ENCODE data around the gene GNB2.
A peak's percentile ranks its signal among the peaks of the same experiment; 100 is the strongest.

The GNB2 gene

DNA sequence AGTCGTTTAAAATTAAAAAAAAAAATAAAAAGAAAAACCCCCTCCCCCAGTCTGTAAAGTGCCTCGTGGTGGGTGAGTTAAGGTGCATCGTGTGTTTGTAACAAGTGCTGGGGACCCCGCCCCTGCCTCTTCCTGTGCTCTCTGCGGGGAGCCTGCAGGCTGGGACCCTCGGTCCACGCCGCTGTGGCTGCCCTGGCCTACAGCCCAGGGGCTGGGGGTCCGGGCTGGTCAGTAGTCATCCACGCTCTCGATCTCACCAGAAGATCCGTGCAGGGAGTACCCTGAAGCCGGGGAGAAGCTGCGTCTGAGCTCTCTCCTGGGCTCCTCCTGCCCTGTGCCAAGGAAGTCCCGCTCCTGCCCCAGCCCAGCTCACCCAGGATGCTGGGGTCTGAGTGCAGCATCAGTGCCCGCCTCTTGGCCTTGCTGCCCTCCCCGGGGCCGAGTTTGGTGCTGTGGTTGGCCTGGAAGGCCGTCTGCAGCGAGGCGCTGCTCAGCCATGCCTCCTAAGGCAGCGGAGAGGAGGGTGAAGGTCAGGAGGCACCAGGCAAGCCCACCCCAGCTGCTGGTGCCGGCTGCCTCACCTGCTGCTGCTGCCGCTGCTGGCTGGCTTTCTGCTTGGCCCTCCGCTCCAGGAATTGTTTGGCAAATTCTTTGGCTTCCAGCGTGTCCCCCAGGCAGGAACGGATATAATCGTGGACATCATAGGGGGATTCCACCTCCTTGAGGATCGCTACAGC lies 8.1 kb downstream of the GNB2 start:
- no peak for DNase-seq (ENCODE audit: low read depth)

DNA sequence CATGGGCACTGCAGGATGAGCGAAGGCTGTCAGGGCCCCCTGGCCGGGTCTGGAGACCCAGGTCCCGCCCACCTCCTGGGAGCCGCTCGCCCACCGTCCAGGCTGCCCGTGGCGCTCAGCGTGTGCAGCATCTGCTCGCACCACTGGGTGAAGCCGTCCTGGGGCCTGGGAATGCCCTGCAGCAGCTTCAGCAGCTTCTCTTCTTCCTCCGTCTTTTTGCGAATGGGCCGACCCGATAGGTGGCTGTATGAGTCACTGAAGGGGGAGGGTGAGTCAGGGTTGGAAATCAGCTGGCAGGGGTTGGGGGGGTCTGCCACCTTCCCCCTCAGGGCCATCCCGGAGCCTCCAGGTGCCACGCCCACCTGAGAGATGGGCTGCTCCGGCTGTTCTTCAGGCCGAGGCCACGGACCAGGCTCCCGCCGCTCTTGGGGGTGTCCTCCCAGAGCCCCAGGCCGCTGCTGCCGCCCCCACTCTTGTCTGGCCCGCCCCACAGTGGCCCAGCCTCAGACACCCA lies 8.7 kb downstream of the GNB2 start:
- DNase-seq (ENCODE audit: low read depth): peak; percentile 34

DNA sequence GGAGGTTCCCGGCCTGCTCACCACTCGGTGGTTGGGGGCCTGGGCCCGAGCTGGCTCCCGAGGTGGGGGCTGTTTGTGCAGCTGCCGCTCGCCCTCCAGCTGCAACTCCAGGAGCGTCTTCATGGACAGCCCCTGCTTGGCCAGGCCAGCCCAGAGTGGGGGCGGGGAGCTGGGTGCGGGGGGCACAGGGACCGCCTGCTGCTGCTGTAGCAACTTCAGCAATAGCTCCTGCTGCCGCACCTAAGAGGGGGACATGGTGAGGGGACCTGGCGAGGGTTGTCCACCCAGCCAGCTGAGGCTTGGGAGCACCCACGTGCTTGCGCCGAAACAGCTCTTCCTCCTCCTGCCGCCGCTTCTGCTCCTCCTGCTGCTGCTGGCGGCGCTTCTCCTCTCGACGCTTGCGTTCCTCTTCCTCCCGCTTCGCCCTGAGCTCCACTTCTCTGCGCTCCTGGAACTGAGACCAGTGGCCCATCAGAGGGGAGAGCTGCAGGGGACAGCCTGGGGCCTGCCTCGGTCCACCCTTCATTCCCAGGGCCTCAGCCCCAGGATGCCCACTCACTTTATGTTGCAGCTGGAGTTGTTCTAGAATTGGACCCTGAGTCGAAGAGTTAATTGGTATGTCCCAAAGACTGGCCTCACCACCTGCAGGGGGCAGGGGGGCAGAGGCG lies 9.6 kb downstream of the GNB2 start:
- no peak for DNase-seq (ENCODE audit: low read depth)

DNA sequence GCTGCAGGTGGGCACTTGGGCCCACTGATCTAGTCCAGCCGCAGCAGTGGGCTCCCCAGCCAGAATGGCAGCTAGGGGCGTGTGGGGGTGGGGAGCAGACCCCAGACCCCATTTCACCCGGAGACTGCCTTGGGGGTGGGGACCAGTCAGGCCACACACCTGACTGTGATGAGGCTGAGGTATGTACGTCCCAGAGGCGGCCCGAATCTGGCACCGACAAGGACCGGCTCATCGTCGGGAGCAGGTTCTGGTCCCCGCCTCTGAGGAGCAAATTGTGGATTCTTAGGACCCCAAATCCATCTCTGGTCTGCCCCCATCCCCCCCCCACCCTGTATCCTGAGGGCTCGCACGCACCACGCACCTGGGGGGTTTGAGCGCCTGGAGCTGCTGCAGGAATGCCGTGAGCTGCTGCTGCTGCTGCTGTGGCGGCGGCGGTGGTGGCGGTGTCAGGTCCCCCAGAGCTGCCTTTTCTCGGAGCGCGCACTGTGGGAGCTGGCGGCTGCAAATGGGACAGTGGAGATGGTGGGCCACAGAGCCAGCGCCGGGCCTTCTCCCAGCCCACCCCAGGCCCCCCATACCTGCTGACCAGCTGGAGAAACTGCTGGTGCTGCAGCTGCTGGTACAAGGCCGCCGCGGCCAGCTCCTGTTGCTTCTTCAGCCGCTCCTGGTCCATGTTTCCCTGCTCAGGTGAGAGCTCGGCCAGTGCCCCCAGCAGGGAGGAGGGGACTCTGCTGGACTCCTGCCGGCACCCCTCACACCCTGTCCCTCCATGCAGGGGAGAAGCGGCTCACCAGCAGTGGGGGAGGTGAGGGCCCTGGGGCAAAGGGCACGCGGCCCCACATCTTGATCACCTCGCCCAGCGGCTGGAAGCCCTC lies 10.4 kb downstream of the GNB2 start:
- DNase-seq (ENCODE audit: low read depth): no peak

DNA sequence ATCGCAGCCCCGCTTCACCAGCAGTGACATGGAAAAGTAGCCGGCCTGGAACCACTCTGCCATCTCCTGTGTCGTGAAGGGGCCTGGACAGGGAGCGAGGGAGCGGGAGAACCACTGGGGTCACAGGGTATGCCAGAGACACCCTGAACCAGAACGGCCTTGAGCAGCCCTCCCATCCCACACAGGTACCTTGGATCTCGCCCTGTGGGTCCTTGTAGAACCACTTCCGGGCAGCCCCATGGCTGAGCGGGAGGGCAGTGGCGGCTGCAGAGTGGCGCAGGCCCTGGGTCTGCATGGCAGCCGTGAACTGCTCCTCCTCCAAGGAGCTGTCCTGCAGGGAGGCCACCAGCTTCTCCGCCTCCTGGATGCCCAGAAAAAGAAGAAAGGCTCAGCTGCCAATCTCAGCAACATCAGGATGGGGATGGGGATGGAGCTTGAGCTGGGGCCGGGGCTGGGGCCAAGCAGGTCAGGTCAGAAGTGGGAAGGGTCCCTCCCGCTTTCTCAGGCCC lies 11.0 kb downstream of the GNB2 start:
- DNase-seq (ENCODE audit: low read depth): no peak

DNA sequence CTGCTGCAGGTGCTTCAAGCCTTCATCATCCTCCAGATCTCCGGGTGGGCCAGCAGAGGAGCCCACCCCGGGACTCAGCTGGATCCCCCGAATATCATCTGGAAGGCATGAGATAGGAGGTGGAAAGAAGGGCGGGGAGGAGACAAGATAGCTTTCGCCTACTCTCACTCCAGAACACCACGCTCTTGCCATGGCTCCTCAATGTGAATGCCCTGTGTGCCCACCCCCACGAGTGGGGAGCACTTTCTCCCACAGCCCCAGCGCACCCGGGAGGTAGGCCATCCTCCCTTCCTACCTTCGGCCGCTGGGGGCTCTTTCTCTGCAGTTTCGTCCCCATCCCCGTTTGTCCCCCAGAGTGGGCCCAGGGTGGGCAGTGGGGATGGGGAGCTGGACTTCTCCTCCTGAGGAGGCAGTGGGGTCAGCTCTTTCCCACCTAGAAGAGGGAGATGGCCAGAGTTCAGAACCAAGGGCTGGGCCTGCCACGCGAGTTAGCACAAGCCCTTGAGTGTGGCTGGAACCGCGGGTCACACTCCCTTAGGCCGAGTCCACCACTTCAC lies 11.6 kb downstream of the GNB2 start:
- DNase-seq (ENCODE audit: low read depth): no peak

DNA sequence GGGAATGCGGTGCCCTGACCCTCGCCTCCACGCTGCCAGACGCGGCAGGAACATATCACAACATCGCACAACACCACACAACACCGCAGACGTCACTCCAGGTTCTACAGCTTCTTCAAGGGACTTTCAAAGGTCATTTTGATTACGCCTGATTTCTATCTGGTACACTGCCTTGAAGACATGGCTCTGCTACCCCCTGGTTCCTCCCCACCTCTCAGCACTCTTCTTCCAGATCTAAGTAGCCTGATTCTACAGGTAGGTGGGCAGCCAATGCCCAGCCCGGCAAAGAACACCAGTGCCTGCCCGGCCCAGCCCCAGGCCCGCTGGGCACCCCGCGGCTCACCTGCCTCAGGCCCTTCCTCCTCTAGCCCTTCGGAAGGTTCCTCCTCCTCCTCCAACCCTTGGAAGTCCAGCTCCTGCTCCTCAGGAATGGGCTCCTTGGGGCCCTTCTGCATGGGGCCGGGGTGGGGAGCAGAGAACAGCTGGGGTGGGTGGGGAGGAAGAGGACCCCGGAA lies 12.1 kb downstream of the GNB2 start:
- no peak for DNase-seq (ENCODE audit: low read depth)

DNA sequence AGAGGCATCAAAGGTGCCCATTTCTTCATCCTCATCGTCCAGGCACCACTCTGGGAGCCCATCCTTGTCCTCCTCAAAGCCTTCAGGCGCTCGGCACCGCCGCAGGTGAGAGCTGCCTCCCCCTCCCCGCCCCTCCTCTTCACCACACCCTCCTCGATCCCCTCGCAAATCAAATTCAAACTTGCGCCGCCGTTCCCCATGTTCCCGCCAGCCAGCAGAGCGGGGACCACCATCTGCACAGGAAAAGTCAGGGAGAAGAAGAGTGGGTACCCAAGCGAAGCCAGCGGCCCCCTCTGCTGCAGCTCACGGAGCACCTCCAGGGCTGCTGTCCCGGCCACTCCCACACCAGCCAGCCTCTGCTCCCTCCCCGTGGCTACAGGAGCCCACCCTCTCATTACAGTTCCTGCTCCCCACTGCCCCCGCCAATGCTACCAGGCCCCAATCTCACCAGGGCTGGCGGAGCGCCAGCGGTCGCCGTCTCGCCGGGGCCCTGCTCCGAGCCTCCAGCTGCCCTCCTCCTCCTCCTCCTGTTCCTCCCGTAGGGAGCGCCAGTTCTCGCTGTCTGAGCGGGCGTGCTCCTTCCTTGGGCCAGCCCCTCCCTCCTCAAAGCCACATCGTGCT lies 12.8 kb downstream of the GNB2 start:
- no peak for DNase-seq (ENCODE audit: low read depth)

DNA sequence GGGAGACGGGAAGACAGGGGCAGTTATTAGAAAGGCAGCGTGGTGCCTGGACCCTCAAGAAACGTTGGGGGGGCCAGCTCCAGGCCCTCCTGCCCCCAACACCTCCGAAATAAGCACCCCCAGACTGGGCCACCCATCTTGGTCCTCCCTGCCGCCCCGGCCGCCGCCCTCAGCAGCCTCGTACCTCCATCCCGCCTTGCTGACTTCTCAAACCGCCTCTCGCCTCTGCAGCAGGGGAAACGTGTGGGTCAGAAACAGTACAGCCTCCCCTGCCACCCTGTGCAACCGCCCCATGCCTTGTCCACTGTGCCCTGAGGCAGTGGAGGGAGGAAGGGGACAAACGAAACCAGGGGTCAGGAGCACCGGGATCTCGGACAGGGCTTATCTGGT lies 13.3 kb downstream of the GNB2 start:
- no peak for DNase-seq (ENCODE audit: low read depth)

DNA sequence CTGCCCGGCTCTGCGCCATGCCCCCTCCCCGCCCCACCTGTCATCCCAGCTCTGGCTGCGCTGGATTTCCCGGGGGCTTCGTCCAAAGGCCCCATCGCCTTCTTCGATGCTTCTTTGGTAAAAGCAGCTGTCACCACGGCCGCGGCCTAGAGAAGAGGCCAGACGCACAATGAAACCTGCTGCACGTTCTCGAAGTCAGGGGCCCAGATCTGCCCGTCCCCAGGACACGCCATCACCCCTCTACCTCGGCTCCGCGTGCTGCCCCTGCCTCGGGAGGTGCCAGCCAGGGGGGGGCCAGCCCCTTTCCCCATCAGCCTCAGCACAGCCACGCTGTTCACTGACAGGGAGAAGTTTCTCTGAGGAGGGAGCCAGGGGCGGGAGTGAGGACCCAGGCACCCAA lies 13.7 kb downstream of the GNB2 start:
- DNase-seq (ENCODE audit: low read depth): no peak

DNA sequence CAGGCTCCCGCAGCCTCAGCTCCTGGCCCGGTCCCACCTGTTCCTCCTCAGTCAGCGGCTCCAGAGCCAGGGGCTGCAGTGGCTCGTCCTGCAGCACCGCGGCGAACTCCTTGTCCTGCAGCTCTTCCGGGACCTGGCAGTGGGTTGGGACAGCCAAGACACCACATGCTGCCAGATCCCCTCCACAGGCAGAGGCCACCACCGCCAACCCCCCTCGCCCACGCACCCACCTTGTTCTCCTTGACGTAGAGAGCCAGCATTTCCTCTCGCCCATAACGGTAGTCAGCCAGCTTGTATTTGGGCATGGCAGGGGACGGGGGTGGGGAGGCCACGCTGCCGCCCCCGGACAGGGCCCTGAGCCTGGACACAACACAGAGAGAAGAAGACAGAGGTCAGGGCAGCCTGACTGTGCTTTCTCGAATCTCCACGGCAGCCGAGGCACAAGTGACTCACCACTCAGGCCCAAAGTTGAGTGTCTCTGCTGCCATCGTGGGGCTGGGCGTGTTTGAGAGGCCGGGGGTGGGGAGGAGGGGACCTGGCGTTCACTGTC lies 14.3 kb downstream of the GNB2 start:
- no peak for DNase-seq (ENCODE audit: low read depth)

DNA sequence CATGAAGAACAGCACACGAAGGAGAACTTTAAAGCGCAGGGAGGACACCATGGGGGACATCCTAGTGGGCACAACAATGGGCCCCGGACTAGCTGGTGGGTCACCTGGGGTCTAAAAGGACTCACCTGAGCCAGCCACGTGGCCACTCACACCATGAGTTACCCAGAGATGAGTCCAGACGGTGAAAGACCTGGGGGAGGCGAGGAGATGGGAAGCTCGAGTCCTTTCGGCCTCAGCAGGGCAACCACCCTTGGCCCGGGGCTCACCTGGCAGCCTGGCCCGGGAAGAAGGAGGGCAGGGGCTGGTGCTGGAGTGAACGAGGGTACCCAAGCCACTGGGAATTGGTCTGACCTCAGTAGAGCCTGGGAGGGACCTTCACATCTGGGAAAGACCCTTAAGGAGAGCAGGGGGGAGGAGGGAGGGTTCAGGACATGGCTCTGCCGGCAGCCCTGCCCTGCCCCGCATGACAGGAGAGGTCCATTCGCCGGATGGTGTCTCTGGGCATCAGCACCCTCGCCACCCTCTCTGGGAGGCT lies 14.9 kb downstream of the GNB2 start:
- DNase-seq (ENCODE audit: low read depth): no peak

DNA sequence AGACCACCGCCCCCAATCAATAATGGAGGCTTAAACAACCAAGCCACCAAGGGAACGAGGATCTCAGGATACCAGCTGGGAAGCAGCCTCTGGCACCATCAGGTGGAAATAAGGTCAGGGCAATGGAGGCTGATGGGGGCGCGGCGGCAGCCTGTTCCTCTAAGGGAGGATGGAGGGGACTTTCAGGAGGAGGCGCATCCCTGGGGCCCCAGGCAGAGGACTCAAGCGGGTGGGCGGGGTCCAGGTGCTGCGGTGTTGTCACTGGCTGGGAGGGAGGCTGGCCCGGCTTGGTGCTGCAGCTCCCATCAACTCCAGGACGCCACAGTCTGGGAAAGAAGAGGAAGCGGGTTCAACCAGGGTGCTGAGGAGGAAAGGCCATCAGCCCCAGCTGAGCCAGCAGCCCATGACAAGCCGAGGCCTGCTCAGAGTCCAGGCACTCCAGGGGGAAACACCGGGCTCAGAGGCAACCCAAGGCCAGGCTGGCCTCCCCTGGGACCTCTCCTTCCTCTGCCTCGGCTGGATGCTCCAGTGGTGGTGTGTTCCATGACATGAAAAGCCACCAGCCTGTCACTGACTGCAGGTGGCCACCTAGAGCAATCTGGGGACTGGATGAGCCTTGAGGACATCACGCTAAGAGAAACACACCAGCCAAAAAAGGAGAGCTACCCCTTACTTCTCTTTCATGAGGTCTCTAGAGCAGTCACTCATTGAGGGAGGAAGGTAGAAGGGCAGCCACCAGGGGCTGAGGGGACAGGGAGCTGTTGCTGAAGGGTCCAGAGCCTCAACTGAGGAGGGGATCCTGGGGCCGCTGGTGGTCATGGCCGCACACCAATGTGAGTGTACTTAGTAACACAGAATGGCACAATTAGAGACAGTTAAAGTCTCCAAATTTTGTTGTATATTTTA lies 15.9 kb downstream of the GNB2 start:
- DNase-seq (ENCODE audit: low read depth): no peak

DNA sequence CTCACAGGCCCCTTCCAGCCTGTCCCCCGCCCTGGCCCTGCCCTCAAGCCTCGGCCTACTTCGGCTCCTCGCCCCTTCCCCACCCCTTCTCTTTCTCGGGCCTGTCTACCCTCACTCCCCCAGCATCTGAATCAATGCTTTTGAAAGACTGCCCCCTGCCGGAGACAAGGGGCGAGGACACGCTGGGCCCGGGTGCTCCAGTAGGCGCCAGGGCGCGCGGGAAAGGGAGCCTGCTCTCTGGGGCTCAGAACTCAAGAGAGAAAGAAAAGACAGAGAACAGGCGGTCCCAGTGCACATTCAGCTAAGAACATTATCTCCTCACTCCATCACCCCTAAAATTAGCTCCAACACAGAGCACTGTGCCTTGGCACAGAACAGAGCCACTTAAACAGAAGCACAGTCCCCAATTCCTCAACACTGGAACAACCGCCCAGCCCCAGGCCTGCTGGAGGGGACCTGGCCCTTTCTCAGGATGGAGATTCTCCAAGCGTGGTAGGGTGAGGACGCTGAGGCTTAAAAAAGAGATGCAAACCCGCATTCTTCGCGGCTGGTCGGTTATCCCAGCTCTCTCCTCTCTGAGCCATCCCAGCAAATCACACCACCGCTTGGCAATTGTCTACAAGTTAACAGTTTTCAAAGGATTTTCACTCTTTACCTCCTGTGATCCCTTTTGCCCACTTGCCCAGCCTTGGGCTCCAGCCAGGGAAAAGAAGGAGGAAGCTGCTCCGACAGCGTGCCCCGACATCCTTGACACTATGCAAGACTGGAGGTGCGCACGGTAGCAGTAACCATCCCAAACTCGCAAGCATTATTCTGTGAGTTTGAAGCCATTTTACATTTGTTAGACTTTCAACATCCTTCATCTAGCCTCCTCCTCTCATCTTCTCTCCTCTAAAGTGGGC lies 18.4 kb downstream of the GNB2 start:
- peak; percentile 70 for DNase-seq (ENCODE audit: low read depth)

DNA sequence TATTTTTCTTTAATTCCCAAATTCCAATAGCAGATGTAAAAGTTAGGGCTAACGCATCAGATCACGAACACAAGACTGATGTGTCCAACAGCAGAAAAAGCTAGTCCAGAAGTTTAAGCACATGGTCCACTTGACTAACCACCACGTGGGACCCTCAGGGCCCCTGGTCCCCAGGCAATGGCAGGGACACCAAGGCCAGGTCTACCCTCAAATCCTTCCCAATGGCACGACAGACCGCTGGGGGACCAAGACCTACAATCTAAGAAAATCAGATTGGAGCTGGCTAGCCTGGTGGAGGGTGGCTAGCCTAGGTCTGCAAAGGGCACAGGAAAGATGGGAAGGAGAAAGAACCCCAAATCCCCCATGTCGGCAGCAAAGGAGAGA lies 19.0 kb downstream of the GNB2 start:
- no peak for DNase-seq (ENCODE audit: low read depth)

DNA sequence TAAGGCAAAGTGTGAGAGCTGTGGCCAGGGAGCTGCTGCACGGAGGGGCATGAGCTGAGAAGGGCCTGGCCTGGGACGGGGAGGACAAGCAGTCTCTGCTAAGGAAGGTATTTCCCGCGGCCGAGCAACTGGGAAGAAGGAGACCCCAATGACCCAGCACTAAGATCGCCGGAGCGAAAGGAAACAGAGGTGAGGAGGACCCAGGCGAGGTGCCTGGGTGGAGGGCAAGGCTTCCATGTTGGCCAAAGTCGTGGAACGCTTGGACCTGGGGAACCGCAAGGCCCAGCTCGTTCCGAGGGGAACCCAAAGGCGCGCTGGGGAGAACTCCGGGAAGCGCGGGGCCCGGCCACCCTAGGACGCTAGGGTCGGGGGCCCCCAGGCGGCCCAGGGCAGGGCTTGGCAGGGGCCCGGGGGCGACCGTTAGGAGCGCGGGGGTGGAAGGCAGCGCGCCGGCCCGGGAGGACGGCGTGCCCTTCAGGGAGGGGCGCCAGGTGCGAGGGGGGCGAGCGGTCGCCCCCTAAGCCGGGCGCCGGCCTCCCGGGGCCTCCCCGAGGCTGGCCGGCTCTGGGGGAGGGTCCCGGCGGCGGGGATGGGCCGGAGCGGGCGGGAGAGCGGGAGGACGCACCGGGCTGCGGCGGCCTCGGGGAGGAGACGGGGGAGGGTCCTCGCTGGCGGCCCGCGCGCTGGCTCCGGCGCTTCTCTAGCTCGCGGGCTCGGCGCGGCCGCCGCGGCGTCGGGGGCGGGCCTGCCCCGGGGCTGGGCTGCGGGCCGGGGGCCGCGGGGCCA lies 20.0 kb downstream of the GNB2 start:
- no peak for DNase-seq (ENCODE audit: low read depth)

DNA sequence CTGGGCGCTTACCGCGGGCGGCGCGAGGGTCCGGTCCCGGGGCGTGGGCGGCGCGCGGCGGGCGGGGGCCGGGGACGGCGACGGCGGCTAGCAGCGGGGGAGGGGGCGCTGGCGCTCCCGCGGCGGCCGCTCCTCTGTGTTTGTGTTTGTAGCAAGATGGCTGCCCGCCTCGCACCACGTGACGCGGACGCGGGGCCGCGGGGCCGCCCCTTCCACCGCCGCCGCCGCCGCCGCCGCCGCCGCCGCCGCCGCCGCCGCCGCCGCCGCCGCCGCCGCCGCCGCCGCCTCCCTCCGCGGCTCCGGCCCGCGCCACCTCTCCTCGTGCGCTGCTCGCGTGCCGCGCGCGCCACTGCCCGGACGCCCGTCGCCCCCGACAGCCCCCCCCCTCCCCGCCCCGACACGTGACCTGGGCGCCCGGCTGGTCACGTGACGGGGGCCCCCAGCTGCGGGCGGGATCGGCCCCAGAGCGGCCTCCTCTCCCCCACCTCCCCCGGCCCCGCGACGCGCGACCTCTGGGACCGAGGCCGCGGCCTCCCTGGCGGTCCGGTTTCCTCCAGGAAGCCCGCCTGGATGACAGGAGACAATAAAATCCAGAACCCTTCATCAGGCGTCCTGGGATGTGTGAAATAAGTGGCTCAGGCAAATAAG lies 20.7 kb downstream of the GNB2 start, which contains the start of gene GIGYF1:
Gene GIGYF1 (minus strand): TSS at position 153 of the 648 bp plus-strand sequence. CDS start 6,012 bp downstream, outside the sequence.
- DNase-seq (ENCODE audit: low read depth): peak; percentile 59
